ENCODE results near the gene SLC8A1.

Gene SLC8A1

DNA sequence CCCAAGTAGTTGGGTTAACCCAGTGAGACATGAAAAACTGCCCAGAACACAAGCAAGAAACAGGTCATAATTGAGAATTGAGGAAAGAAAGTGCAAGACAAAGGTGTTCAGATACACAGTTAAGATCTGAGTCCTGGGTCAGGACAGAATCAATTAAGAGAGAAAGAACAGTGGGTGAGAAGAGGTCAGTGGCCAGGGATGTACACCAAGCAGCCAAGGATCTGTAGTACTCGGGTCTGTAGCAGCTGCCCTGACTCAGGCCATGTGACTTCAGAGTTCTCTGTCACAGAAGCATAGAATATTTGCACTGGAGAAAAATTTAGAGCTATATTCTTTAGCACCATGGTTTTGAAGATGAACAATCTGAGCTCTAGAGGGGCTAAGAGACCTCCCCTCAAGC, 141.6 kb downstream of the SLC8A1 start:
- DNase-seq (ENCODE audit: low spot score) = no peak

DNA sequence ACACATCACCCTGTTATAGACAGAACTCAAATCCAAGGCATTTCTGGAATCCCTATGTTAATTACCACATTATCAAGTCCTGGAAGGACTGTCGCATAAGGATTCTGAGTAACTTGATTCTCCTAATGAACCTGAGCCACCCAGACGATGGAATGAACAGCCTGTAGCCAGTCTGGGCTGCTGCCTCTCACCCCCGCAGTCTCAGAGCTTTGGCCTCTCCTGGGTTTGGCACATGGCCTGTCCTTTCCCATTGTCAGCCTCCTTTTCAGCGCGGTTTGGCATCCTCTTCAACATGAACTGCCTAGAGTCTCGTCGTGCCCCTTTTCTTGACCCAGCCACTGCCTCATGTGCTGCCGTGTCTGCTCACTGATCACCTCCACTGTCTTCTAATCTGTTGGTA, 147.6 kb downstream of the SLC8A1 start:
- no peak for DNase-seq (ENCODE audit: low spot score)

DNA sequence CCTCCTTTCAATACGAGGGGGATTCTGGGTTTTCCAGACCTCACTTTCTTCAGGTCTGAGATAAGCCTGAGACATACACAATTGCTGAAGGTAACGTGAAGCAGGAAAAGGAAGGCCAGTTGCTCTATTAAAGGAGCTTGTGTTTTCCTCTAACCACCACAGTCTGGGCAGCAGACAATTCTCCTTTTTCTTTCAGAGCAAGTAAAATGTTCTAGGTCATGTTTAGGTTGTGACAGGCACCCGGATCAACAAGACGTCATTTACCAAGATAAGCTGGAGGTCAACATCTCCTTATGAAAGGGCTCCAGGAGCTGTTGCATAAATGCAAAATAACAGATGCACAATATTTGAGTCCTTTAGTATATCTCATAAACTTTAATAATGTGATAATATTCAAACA, 148.1 kb downstream of the SLC8A1 start:
- DNase-seq (ENCODE audit: low spot score) = no peak

DNA sequence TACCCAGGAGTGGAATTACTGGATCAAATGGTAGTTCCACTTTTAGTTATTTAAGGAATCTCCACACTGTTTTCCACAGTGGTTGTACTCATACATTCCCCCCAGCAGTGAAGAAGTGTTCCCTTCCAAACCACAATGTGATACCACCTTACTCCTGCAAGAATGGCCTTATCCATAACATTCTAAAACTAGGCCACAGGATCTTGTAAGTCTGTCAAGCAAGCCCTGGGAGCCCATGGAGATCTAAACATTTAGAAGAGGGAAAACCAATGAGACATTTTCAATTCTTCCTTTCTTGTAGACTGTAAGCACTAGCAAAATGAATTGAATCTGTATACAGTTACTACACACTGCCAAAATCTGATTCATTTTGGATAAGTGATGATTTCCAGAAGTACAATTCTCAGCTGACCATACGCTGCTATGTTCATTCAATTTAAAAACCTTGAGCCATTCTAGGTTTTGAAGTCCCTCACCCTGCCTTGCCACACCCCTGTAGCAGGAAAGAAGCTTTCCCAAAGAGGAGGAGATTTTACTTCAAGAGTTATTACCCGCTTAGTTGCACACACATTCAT, 149.1 kb downstream of the SLC8A1 start:
- no peak for DNase-seq (ENCODE audit: low spot score)

DNA sequence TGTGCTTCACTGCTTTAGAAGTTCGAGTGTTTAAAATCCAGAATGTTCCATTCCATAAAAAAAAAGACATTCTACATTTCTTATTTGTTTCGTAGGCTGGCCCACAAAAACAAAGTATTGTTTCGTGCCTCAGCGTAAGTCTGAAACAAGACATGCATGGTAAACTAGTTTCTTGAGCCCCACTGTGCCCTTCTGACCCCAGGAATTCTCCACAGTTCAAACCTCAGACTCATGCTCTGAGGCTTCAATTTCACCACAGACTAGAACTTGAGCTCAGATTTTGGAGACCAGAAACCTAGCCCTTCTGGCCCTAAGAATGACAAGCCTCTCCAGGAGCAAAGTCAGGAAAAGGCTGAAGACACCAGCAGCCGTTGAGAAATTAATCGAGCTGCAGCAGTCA, 151.5 kb downstream of the SLC8A1 start:
- DNase-seq (ENCODE audit: low spot score) = no peak

DNA sequence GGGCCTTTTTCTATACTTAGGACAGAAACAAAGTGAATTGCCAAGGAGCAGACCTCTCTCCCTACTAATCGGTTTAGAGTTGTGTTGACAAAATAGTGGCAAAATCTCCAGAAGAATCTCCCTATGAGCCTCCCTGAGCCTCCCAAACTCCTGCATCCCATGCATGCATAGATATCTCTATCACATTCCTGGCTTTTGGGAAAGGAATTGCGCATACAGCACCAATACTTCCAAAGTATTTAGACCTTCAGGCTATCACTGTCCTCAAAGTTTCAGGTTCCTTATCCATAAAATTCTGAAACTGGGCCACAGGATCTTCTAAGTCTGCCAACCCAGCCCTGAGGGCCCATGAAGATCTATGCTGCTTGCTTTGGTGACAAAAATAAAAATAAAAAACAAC, 152.1 kb downstream of the SLC8A1 start:
- no peak for DNase-seq (ENCODE audit: low spot score)

DNA sequence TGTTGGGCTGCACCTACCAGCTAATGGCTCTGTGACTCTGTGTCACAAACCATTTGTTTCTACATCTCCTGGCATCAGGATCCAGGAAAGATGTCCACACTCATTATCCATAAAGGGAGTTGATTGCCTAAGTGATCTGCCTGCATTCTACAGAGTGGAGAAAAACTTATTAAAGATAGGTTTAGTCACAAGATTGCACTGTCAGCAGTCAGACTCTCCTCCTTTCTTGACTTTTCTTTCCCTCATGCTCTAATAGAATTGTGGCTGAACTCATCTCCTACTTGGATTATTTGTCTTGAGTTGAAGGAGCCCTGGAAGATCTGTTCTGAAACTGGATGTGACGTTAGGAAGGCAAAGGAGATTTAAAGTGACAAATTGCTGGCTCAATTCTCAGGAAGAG, 152.7 kb downstream of the SLC8A1 start:
- no peak for DNase-seq (ENCODE audit: low spot score)

DNA sequence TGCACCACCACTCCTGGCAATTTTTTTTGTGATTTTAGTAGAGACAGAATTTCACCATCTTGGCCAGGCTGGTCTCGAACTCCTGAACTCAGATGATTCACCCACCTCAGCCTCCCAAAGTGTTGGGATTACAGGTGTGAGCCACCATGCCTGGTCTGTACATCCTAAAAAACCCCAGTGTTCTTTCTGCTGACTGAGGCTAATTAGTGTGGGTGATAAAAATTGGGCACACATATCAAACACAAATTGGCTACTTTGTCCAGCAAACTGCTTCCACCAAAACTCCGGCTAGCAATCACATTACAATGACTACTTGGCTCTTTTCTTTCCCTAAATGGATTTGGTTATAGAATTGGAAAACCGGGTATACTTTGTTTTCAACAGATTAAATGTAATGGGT, 153.9 kb downstream of the SLC8A1 start:
- no peak for DNase-seq (ENCODE audit: low spot score)

DNA sequence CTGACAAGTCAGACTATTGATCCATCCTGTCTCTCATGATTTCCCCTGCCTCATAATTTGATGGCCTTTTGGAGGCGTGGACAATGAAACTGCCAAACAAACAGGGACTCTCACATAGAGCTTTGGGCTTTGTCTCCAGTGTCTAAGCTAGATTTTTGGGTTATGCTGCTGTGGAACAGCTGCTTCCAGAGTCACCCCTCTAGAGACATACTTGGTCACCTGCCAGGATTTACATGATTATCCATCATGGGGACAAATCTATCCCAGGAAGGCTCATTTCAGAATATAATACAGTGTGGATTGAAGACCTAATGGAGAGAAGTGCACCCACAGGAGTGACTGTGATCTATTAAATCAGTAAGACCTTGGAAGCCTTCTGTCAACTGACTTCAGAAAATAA, 159.6 kb downstream of the SLC8A1 start:
- no peak for DNase-seq (ENCODE audit: low spot score)

DNA sequence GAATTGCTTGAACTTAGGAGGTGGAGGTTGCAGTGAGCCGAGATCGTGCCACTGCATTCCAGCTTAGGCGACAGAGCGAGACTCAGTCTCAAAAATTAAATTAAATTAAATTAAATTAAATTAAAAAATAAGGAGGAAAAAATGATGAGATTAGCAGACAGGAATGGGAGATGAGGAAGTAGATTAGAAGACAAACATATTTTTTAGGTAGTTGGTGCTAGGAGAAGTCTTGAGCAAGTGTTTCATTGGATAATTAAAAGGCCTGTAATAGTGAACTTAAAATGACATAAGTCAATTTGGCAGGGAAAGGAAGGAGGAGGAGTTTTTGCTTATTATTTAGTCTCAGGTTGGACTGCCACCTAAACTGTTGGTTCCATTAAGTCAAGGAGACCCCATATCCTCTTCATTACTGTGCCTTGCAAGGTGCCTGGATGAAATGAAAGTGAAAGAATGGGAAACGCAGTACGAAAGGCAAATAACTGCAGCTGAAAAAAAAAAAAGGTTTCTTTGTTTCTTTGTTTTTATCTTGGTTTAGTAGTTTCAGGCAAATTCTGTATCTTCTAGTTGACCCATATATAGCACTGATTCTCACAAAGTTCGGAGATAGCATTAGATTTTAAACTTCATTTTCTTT, 162.0 kb downstream of the SLC8A1 start:
- DNase-seq (ENCODE audit: low spot score) = no peak

DNA sequence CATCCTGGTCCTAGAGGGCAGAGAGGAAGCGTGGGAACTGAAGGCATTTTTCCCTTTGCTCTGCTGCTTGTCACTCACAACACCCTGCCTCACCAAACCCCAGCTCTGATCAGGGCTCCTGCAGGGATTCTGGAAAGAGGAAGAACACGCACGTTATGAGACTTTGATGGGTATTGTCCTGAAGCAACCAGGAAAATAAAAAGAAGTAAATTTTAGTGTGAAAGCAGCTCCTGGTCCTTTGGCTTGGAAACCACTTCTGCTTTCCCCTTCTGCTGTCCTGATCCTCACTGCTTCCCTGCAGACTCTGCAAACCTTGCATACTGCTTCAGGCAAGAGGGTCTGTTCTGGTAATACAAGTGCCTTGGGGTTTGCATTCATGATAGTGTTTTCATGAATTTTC, 164.1 kb downstream of the SLC8A1 start:
- no peak for DNase-seq (ENCODE audit: low spot score)

DNA sequence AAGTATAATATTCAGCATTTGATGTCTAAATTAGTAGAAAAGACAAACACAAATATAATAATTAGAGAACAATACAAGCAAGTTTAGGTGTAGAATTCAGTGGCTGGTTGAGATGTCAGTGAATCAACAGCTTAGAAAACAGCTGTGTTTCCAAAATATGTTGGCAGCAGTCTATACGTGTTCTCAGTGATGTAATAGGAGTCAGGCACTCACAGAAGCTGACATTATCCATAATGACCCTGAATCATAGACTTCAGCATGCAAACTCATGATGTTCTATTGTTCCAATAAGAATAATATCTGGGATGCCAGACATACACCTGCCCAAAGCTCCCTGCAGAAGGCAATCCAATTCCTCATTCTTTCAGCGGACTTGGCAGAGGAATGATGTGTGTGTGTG, 164.7 kb downstream of the SLC8A1 start:
- DNase-seq (ENCODE audit: low spot score) = no peak

DNA sequence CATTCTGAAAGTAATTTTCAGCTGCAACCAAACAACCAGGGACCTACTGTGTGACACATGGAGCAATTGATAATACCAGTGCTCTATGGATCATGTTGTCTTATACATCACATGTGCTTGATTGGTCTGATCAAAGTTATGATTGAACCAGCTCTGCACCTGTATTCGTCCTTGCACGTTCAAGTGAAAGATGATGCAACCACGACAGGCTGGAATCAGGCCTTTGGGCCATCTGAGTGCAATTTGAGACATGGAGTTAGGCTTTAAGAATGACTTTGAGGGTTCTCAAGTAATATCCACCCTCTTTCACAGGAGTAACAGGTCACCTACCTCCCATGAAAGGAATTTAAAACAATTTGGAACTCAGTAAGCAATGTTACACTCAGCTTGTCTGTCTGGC, 165.2 kb downstream of the SLC8A1 start:
- no peak for DNase-seq (ENCODE audit: low spot score)

DNA sequence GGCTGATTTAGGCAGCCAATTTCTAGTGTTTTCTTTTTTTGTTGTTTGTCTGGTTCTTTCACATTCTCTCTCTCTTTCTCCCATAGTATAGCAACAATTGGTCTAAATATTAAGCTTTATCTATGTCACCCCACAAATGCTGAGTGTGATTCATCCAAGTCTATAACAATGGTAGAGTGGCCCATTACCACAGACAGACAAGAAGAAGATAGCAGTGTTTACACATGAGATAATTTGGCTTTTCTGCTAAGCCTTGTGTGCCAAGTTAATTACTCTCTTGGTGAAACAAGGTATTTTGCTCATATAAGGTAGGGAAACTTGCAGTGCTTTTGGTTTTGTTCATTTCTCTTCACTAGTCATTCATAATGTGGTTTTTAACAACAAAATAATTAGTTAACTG, 166.5 kb downstream of the SLC8A1 start:
- no peak for DNase-seq (ENCODE audit: low spot score)

DNA sequence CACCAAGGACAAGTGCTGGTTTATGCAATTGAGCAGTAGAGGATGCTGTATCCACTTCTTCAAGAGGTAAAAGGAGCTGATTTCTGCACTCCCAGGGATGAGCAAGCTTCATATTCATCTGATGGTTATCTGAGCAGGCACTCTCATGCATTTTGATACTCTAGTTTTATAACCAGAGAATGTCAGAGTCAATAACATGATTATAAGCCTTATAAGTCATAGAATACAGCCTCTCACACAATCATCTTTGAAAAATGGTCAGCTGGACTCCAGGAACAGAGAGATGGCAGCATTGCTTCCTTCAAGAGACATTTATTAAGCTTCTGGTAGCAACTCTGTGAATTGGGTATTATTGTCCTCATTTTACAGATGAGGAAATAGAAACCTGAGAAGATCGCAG, 167.1 kb downstream of the SLC8A1 start:
- DNase-seq (ENCODE audit: low spot score) = no peak

DNA sequence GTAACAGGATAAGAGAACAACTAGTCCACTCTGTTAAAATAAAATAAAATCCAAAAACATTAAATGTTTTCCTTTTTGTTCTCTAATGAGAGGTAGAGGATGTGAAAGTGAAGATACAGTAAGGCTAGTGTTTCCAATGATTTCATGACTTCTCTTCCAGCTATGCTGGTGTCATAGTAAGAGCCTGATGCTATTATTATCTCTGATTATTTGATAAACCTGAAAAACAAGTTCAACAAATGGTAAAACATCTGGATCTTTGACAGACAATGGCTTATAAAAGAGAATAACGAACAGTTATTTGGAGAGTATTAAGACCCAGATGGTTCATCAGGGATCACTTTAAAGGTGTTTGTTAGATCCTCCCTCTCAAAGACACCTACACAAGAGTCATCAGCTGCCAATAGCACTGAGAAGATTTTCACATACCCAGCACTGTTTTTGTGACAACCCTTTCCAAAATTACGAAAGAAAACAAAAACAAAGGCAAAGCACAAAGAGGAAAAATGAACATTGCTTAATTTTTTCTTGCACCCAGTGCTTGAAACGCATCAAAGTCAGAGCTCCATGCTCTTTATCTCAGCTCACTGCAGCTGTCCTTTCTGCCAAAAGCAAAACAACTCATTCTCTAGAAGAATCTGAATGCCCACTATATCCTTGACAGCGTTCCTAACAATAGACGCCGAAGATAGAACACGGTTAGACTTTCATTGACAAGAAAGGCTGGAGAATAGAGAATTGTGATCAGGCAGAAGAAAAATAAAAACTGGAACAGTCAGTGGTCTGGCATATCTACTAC, 168.6 kb downstream of the SLC8A1 start:
- no peak for DNase-seq (ENCODE audit: low spot score)

DNA sequence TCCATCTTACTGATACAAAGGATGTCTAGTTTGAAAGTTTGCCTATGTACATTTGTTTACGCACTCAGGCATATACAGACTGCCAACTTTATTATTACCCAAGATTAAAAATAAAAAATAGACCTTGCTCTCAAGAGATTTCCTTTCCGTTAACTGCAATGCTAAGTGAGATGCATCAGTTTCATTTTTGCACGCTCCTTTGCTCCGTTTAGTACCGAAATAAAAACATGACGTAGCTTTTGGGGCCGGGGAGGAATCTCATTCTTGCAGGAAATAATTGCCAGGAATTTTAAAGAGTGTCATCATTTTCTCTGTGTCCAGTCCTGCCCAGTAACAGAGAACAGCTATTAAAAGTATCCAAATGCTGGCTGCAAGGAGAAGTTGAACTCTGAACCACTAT, 169.5 kb downstream of the SLC8A1 start:
- DNase-seq (ENCODE audit: low spot score) = peak; percentile 30

DNA sequence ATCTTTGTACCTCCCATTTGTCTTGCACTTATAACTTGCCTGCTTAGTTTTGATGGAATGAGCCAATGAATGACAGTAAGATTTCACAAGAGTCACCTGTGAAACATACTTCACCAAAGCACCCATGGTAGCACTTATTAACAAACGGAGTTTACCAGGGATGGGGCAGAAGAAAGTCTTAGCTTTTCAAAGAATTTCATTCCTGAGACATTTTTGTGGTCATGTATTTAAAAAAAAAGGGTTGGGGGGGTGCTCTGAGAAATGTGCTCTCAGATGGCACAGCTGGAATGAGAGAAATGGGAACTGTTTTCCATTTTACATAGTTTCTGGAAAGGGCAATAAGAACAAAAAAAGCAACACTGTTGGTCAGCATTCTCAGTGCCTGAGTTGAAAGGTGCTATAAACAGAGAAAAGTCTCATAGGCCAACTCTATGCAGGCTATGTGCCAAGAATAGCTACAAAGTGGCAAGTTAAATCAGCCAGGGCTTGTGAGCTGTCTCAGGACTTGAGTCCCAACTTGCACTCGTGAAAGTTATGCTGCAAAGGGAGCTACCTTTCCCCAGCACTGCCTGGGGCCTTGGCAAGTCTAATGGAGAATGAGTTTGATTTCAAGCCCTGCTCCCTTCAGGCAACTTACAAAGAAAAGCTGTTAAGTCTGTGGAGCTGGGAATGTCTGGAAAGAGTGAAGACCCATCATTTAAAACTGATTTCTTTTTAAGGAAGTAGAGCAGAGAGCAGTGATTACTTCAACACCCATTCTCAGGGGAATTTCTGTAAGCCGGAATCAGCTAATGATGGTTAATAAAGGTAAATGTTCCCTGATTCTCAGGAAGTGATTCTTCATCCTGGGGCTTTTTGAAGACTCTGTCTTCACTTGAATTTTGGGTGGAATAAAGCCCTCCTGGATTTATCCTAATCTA, 170.6 kb downstream of the SLC8A1 start:
- DNase-seq (ENCODE audit: low spot score) = peak; percentile 55

DNA sequence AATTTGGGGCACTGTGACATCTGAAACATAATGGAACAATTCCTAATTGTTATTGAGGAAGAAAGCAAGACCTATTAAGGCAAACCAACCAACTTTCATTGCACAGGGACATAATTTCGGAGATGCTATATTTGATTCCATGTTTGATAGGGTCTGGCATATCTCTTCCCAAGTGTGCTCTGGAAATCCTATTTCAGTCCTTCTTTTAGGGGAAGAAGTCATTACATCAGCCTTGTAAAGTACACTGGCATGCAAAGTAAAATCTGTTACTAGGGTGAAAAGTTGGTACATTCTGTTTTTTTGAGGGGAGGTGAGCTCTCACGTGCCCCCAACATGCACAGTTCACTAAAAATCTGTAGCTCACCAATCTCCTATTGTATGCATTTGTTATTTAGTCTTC, 172.4 kb downstream of the SLC8A1 start:
- DNase-seq (ENCODE audit: low spot score) = no peak

DNA sequence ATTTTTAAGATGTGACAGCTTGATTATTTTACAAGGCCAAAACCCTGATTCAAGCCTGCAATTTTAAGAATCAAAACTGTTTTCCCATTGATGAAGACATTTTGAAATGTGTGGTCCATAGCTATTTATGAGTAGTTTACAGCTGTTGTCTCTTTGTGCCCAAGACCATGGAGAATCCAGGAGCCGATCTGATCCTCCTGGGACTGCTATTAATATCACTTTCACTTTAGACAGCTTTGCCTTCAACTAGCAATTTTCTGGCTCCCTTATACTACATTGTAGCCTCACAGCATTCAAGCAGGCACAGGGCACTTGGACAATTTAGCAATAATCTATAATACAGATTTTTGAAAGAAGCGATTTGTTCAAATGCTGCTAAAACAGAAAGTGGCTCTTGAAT, 172.9 kb downstream of the SLC8A1 start:
- no peak for DNase-seq (ENCODE audit: low spot score)

DNA sequence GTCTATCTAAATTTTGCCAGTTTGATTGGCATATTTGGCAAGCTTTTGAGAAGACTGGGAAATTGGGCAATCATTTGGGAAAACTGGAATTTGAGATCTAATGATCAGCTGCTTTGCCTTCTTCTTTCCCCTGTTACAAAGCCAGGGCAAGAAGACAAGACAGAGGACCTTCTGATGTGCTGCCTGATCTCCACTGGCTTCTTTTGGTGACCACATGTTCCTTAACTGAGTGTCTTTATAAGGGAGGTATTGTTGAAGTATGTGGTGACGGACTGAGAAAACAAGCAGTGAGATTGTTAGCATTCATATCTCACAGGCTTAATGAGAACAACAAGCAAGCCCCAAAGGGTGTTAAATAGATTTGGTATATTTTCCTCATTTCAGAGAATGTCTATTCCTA, 175.8 kb downstream of the SLC8A1 start:
- no peak for DNase-seq (ENCODE audit: low spot score)

DNA sequence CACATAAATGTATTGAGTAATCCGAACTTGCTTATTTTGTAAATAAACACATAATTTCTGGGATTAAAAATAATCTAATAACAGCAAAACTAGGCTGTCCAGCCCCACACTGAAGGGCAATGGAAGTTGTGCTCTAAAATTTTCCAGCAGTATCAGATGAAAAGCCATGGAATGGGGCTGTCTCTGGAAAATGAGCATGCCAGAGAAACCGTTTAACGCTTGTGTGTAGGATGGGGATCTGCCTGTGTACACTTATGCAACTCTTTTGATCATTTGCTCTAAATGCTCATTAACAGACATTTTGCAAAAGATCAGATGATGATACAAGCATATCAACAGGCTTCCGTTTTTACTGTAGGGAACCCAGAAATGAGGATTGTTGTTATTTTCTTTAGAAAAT, 177.6 kb downstream of the SLC8A1 start:
- no peak for DNase-seq (ENCODE audit: low spot score)
